H1 (cell line): ENCODE measurements around the gene ARID1B. TPM values are rescaled to one million over a fixed set of nuclear protein-coding genes. Genes with fewer than 3 reads are reported as not detected.

ENCODE experiments used
- CTCF ChIA-PET: fragments of 300-600 bp; sonication (Branson Sonifier 250); formaldehyde crosslinking; loops from one replicate; lab custom pipeline; 2021; ENCODE audit not compliant: partially characterized antibody; lab: Charles Lee
- POLR2A ChIA-PET: fragments of 300-600 bp; sonication (Branson Sonifier 250); formaldehyde crosslinking; loops from one replicate; lab custom pipeline; 2021; ENCODE audit warnings: inconsistent platforms; ENCODE audit not compliant: partially characterized antibody; lab: Charles Lee
- DNase-seq, 2 experiments: peaks; one replicate each; pipeline versions ENCODE4 v3.0.0 to v3.0.0-alpha.2; 2010 to 2022; ENCODE audit warnings: low spot score in 2 of 2, low read depth in 1 of 2, mixed read lengths in 1 of 2
- FAIRE-seq: peaks from 2 replicates; lab custom pipeline; 2011; peaks lifted over from hg19 to GRCh38; lab: Jason Lieb, UNC
- H2AFZ ChIP-seq: 2 replicates; pipeline ENCODE4 v1.8.1; 2012; ENCODE audit warnings: low read length, inconsistent platforms
- H2AK5ac ChIP-seq: 2 replicates; pipeline ENCODE4 v1.6.1; 2013; ENCODE audit warnings: low read depth, low read length
- H2BK120ac ChIP-seq: replicated peaks from 2 replicates; pipeline ENCODE3; 2013; ENCODE audit warnings: low read depth, low read length, inconsistent platforms
- H2BK12ac ChIP-seq: 2 replicates; pipeline ENCODE4 v1.6.1; 2013; ENCODE audit warnings: low read depth, low read length
- H2BK15ac ChIP-seq: 2 replicates; pipeline ENCODE4 v1.6.1; 2013; ENCODE audit warnings: low read length
- H2BK20ac ChIP-seq: 2 replicates; pipeline ENCODE4 v1.6.1; 2013; ENCODE audit warnings: low read length
- H2BK5ac ChIP-seq: 2 replicates; pipeline ENCODE4 v1.6.1; 2013; ENCODE audit warnings: low read depth, low read length
- H3K14ac ChIP-seq: 2 replicates; pipeline ENCODE4 v1.6.1; 2013; ENCODE audit warnings: inconsistent platforms; ENCODE audit not compliant: insufficient read length
- H3K18ac ChIP-seq: 2 replicates; pipeline ENCODE4 v1.6.1; 2013; ENCODE audit warnings: low read length; ENCODE audit errors: extremely low read depth
- H3K23ac ChIP-seq: 2 replicates; pipeline ENCODE4 v1.6.1; 2013; ENCODE audit warnings: inconsistent platforms; ENCODE audit not compliant: insufficient read length
- H3K23me2 ChIP-seq: 2 replicates; pipeline ENCODE4 v1.6.1; 2013; ENCODE audit warnings: low read depth, low read length
- H3K27ac ChIP-seq: 2 replicates; pipeline ENCODE4 v1.6.1; 2011; ENCODE audit warnings: low read depth, low read length, inconsistent platforms
- H3K27me3 ChIP-seq, 4 experiments: replicated peaks in 1 of 4; 1 replicate in 1 of 4; 2 replicates in 3 of 4; pipeline versions ENCODE4 v1.6.1 to v1.8.1; 2011 to 2013; ENCODE audit warnings: low read length in 3 of 4, mild to moderate bottlenecking in 3 of 4, inconsistent platforms in 2 of 4, mixed read lengths in 2 of 4, moderate library complexity in 1 of 4; ENCODE audit not compliant: control insufficient read depth in 3 of 4, insufficient read depth in 3 of 4; ENCODE audit errors: extremely low read depth in 1 of 4
- H3K36me3 ChIP-seq, 4 experiments: 2 replicates each; pipeline versions ENCODE4 v1.6.1 to v1.8.1; 2011 to 2013; ENCODE audit warnings: mild to moderate bottlenecking in 4 of 4, low read length in 3 of 4, moderate library complexity in 2 of 4, control low read depth in 1 of 4, inconsistent platforms in 1 of 4; ENCODE audit not compliant: insufficient read depth in 4 of 4, control insufficient read depth in 2 of 4
- H3K4ac ChIP-seq: replicated peaks from 2 replicates; pipeline ENCODE3; 2013; ENCODE audit warnings: low read length, low read depth, mixed read lengths, inconsistent platforms; ENCODE audit not compliant: insufficient read length
- H3K4me1 ChIP-seq, 4 experiments: replicated peaks in 1 of 4; 1 replicate in 1 of 4; 2 replicates in 3 of 4; pipeline versions ENCODE4 v1.6.1 to v1.8.1; 2011 to 2013; ENCODE audit warnings: low read length in 3 of 4, inconsistent platforms in 2 of 4, mixed read lengths in 1 of 4; ENCODE audit not compliant: insufficient read depth in 4 of 4, control insufficient read depth in 3 of 4
- H3K4me2 ChIP-seq, 2 experiments: 2 replicates each; pipeline versions ENCODE4 v1.6.1 to v1.8.1; 2011 to 2013; ENCODE audit warnings: low read depth in 2 of 2, low read length in 2 of 2, control low read depth in 1 of 2, inconsistent platforms in 1 of 2, mild to moderate bottlenecking in 1 of 2; ENCODE audit not compliant: insufficient read depth in 1 of 2
- H3K4me3 ChIP-seq, 4 experiments: fragments of 200-600, 300-600 bp in 1 of 4; sonication (generic), shearing (Covaris generic), sonication (Bioruptor Twin) in 1 of 4; 2 replicates each; pipeline versions ENCODE4 v1.5.1 to v1.8.1; 2011 to 2016; ENCODE audit warnings: low read length in 4 of 4, low read depth in 3 of 4, control low read depth in 2 of 4, inconsistent platforms in 2 of 4, mild to moderate bottlenecking in 2 of 4, mixed read lengths in 1 of 4, moderate library complexity in 1 of 4; ENCODE audit not compliant: insufficient read depth in 2 of 4; ENCODE audit errors: extremely low read depth in 1 of 4
- H3K56ac ChIP-seq: replicated peaks from 2 replicates; pipeline ENCODE3; 2013; ENCODE audit warnings: low read depth, mild to moderate bottlenecking, mixed read lengths, low read length, inconsistent platforms; ENCODE audit not compliant: insufficient read length
- H3K79me1 ChIP-seq: 2 replicates; pipeline ENCODE4 v1.6.1; 2013; ENCODE audit warnings: low read depth, low read length, control low read depth
- H3K79me2 ChIP-seq, 2 experiments: 2 replicates each; pipeline versions ENCODE4 v1.6.1 to v1.8.1; 2012 to 2013; ENCODE audit warnings: low read length in 2 of 2, mild to moderate bottlenecking in 2 of 2, inconsistent platforms in 1 of 2; ENCODE audit not compliant: insufficient read depth in 2 of 2, control insufficient read depth in 1 of 2
- H3K9ac ChIP-seq, 4 experiments: replicated peaks in 1 of 4; 1 replicate in 1 of 4; 2 replicates in 3 of 4; pipeline versions ENCODE4 v1.6.1 to v1.8.1; 2011 to 2013; ENCODE audit warnings: low read depth in 3 of 4, low read length in 3 of 4, control low read depth in 2 of 4, mild to moderate bottlenecking in 2 of 4, moderate library complexity in 2 of 4, inconsistent platforms in 1 of 4; ENCODE audit errors: extremely low read depth in 1 of 4
- H3K9me3 ChIP-seq, 2 experiments: 2 replicates each; pipeline versions ENCODE4 v1.6.1 to v1.8.1; 2012 to 2013; ENCODE audit warnings: mild to moderate bottlenecking in 2 of 2, moderate library complexity in 2 of 2, control low read depth in 1 of 2, inconsistent platforms in 1 of 2, low read depth in 1 of 2, low read length in 1 of 2, mixed read lengths in 1 of 2; ENCODE audit not compliant: insufficient read depth in 2 of 2
- H4K20me1 ChIP-seq, 2 experiments: replicated peaks in 1 of 2; 2 replicates each; pipeline versions ENCODE3 to v1.8.1; 2011 to 2013; ENCODE audit warnings: inconsistent platforms in 2 of 2, low read length in 2 of 2, mild to moderate bottlenecking in 1 of 2; ENCODE audit not compliant: insufficient read depth in 2 of 2, control insufficient read depth in 1 of 2
- H4K5ac ChIP-seq: 2 replicates; pipeline ENCODE4 v1.6.1; 2013; ENCODE audit warnings: low read length, low read depth, mixed read lengths, inconsistent platforms; ENCODE audit not compliant: insufficient read length
- H4K8ac ChIP-seq: 2 replicates; pipeline ENCODE4 v1.8.0; 2013; ENCODE audit warnings: mild to moderate bottlenecking, moderate library complexity, low read length, inconsistent platforms; ENCODE audit not compliant: insufficient read depth; ENCODE audit errors: extremely low read depth
- H4K91ac ChIP-seq: replicated peaks from 2 replicates; pipeline ENCODE3; 2013; ENCODE audit warnings: low read length, mixed read lengths, inconsistent platforms; ENCODE audit not compliant: insufficient read length
- BACH1 ChIP-seq: IDR thresholded peaks from 2 replicates; pipeline ENCODE4 v1.6.1; 2012; ENCODE audit warnings: low read length, improper control_type of control experiment
- EGR1 ChIP-seq: IDR thresholded peaks from 2 replicates; pipeline ENCODE4 v1.6.1; 2011; ENCODE audit warnings: low read depth, low read length, borderline replicate concordance
- EP300 ChIP-seq, 2 experiments: IDR thresholded peaks; 1 replicate in 1 of 2; 2 replicates in 1 of 2; pipeline ENCODE4 v1.6.1; 2011 to 2012; ENCODE audit warnings: low read depth in 2 of 2, low read length in 2 of 2, mild to moderate bottlenecking in 2 of 2, borderline replicate concordance in 1 of 2, inconsistent platforms in 1 of 2, moderate library complexity in 1 of 2
- FOSL1 ChIP-seq: IDR thresholded peaks from 2 replicates; pipeline ENCODE4 v1.6.1; 2011; ENCODE audit warnings: mild to moderate bottlenecking, low read depth, low read length, moderate library complexity; ENCODE audit not compliant: insufficient read depth
- HDAC2 ChIP-seq, 2 experiments: fragments of 300-600 bp in 1 of 2; sonication (generic) in 1 of 2; IDR thresholded peaks; 2 replicates each; pipeline ENCODE4 v1.6.1; 2011 to 2012; ENCODE audit warnings: low read depth in 2 of 2, low read length in 2 of 2, mild to moderate bottlenecking in 2 of 2, moderate library complexity in 2 of 2, borderline replicate concordance in 1 of 2, inconsistent platforms in 1 of 2
- JUN ChIP-seq: IDR thresholded peaks from 2 replicates; pipeline ENCODE4 v1.6.1; 2011; ENCODE audit warnings: low read depth, mild to moderate bottlenecking, improper control_type of control experiment, low read length
- MAFK ChIP-seq: IDR thresholded peaks from 2 replicates; pipeline ENCODE4 v1.6.1; 2012; ENCODE audit warnings: low read depth, mild to moderate bottlenecking, improper control_type of control experiment, low read length
- POU5F1 ChIP-seq: IDR thresholded peaks from 2 replicates; pipeline ENCODE4 v1.6.1; 2011; ENCODE audit warnings: low read depth, mild to moderate bottlenecking, low read length, moderate library complexity
- RAD21 ChIP-seq, 2 experiments: IDR thresholded peaks in 1 of 2; conservative IDR thresholded peaks in 1 of 2; 2 replicates each; pipeline ENCODE4 v1.6.1; 2011; ENCODE audit warnings: low read depth in 2 of 2, low read length in 2 of 2, improper control_type of control experiment in 1 of 2, inconsistent platforms in 1 of 2, mild to moderate bottlenecking in 1 of 2, moderate library complexity in 1 of 2
- SUZ12 ChIP-seq: fragments of 200-600 bp; sonication (generic); IDR thresholded peaks from 2 replicates; pipeline ENCODE4 v1.6.1; 2012; ENCODE audit warnings: mild to moderate bottlenecking, inconsistent platforms, low read length, moderate library complexity, mixed read lengths
- WGBS, 2 experiments: shearing (Covaris generic) in 1 of 2; methylation state at CpG; one replicate each; pipeline versions ENCODE4 v1.1.6 to v1.1.7; 2013 to 2015; ENCODE audit warnings: low lambda C conversion rate in 2 of 2, mixed read lengths in 2 of 2, inconsistent platforms in 1 of 2, low coverage in 1 of 2, missing lambda C conversion rate in 1 of 2; ENCODE audit not compliant: insufficient replicate concordance in 2 of 2, insufficient coverage in 1 of 2, insufficient read length in 1 of 2; ENCODE audit errors: extremely low coverage in 1 of 2, missing lambda C conversion rate in 1 of 2; 5-methylcytosine and 5-hydroxymethylcytosine counted together
- polyA plus RNA-seq, 7 experiments: library from polyadenylated mRNA; depleted of rRNA in 3 of 7; stranded (reverse) in 5 of 7; unstranded in 2 of 7; fragments of >200 nt in 5 of 7; fragments of 200-250 nt in 2 of 7; gene quantifications; 1 replicate in 5 of 7; 2 replicates in 1 of 7; 4 replicates in 1 of 7; pipeline versions ENCODE4 v1.2.1 to v1.2.3, GENCODE V29; 2011 to 2013; ENCODE audit warnings: missing spikeins in 2 of 7, mixed read lengths in 2 of 7
- total RNA-seq: library from RNA; stranded (reverse); fragmentation: NEBNext Ultra II Directional; extraction: Animal tissue kit (Norgen Biotek cat#: 25700); gene quantifications from 2 replicates; pipeline ENCODE4 v1.2.1, GENCODE V29; 2021
- TF ChIP-seq, protein P1 (sequence below): IDR thresholded peaks from 2 replicates; pipeline ENCODE4 v1.6.1; 2012; ENCODE audit warnings: inconsistent platforms

Gene ARID1B
- total and polyA plus RNA-seq, 2 of the 8 experiments (the other 6 are each of a cell fraction or from before 2014, with no cell fraction given): 24.3 to 70.3 TPM

DNA sequence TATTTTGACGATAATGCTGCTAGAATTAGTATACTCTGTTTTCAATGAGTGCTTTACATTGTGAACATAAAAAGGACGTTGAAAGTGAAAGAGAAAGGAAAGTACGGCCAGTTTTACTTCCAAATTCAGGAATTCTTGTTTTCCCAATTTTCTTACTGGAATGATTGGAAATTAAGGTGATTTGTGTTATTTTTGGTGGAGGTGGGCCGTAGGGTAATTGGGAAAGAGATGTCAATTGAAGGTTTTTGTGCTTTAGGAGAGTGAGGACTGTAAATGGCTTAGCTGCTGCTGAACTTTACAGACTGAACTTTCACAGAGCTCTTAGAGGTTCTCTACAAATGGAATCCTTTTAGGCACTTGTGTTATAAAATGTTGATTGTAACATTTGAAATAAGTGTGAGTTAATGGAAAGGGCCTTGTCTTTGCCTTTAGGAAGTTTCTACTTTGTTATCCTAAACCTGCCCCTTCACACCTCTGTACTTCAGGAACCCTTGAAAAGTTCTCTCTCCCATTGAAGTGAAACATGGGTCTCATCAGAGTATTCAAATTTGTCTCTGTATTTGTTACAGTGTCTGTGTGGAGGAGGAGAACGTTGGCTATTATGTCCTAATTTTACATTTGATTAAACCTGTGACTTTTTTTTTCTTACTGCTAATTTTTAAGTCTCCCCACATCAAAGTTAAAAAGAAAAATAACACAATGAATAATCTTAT, 256.4 kb downstream of the ARID1B start:
- Histone ChIP-seq H4K20me1 (peaks cover 0 to 2% of the 10 kb centered on the region in 2 experiments), H3K36me3 (no peaks in the 10 kb centered on the region), H3K4ac (no peak overlapping the region), H3K9ac (no peak overlapping the region), H2AFZ (no peak overlapping the region), H2BK15ac (no peak overlapping the region), H3K14ac (no peak overlapping the region), H4K8ac (no peak overlapping the region), H3K18ac (no peak overlapping the region), H3K27me3 (no peaks in the 10 kb centered on the region), H2BK12ac (no peak overlapping the region), H3K79me1 (0 out of 2 replicates have a peak, but pooled peaks cover 2% of the 10 kb centered on the region), H4K91ac (no peak overlapping the region), H3K27ac (no peak overlapping the region), H3K23me2 (no peaks in the 10 kb centered on the region), H3K4me3 (no peak overlapping the region), H3K79me2 (peaks cover 5 to 74% of the 10 kb centered on the region in 2 experiments; a peak in 3 of 4 replicates), H3K4me2 (no peak overlapping the region), H4K5ac (no peak overlapping the region), H2BK20ac (no peak overlapping the region), H3K4me1 (peaks cover 8 to 22% (median 15%) of the 10 kb centered on the region in 4 experiments), H2AK5ac (no peak overlapping the region), H2BK120ac (no peak overlapping the region), H3K9me3 (no peaks in the 10 kb centered on the region), H3K23ac (no peak overlapping the region), H2BK5ac (no peak overlapping the region), H3K56ac (no peak overlapping the region)
- WGBS, 2 experiments: 83 to 100% methylated on average over 1 to 5 of the region's 5 CpGs
- POLR2A ChIA-PET: interaction anchor here (1.2 to 1.6 kb wide), 3 partner anchors 12 to 99 kb away, joined by 3 to 8 read pairs (median 4); no protein-coding TSS in a partner anchor
- no peak for FAIRE-seq
- DNase-seq: no peak
- CTCF ChIA-PET: interaction anchor here (0.6 to 2.4 kb wide), 18 partner anchors 9 to 1620 kb away, joined by 3 to 29 read pairs (median 4); no protein-coding TSS in a partner anchor
- TF ChIP-seq RAD21 (IDR thresholded peaks at IDR 0.05 in 1 of 2, conservative IDR thresholded peaks at IDR 0.05 in 1 of 2; ENCODE audit: low read depth in 2 of 2, low read length in 2 of 2): no peak
- TF ChIP-seq FOSL1: no peak
- TF ChIP-seq SUZ12: no peak
- no peak for TF ChIP-seq MAFK
- no peak for TF ChIP-seq JUN
- no peak for TF ChIP-seq EGR1
- no peak for TF ChIP-seq EP300 (IDR thresholded peaks at IDR 0.05; ENCODE audit: borderline replicate concordance in 1 of 2, low read depth in 2 of 2, low read length in 2 of 2)
- TF ChIP-seq POU5F1: no peak
- TF ChIP-seq, protein P1, sequence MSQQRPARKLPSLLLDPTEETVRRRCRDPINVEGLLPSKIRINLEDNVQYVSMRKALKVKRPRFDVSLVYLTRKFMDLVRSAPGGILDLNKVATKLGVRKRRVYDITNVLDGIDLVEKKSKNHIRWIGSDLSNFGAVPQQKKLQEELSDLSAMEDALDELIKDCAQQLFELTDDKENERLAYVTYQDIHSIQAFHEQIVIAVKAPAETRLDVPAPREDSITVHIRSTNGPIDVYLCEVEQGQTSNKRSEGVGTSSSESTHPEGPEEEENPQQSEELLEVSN: no peak
- TF ChIP-seq HDAC2 (IDR thresholded peaks at IDR 0.05; ENCODE audit: borderline replicate concordance in 1 of 2, low read depth in 2 of 2, low read length in 2 of 2): no peak
- no peak for TF ChIP-seq BACH1
